Measurements from ENCODE around the gene SLC15A3.

DNA sequence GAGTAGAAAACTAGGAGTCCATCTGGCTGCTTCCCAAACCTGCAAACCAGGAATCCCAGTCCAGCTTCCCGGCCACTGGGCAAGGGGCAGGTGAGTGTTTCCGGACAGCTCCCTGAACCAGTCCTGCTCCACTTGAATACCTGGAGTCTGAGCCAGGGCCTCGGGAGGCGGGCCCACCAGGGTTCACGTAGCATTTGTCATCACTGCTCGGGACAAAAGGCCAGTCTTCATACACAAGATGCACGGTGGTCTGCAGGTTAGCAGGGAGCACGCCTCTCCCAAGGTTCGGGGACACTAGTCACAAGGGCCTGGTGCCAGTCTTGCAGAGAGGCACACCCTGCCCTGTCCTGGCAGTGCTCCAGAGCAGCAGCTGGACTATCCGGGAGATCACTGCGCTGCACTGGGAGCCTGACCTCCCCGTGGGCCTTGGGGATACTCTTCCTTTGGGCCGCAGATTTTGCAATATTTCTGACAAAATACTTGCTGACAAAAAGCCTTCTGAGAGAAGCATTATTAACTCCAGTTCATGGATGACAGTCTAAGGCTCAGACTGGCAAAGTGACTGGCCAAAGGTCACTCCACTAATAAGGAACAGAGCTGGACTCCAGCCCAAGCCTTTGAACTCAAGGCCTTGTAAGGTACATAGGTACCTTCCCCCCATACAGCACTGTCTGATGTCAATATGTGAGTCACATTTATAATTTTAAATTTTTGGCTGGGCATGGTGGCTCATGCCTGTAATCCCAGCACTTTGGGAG, 44.6 kb upstream of the SLC15A3 start:
- no peak for TF ChIP-seq EP300 (IDR thresholded peaks at IDR 0.05)
- TF ChIP-seq, protein P1, sequence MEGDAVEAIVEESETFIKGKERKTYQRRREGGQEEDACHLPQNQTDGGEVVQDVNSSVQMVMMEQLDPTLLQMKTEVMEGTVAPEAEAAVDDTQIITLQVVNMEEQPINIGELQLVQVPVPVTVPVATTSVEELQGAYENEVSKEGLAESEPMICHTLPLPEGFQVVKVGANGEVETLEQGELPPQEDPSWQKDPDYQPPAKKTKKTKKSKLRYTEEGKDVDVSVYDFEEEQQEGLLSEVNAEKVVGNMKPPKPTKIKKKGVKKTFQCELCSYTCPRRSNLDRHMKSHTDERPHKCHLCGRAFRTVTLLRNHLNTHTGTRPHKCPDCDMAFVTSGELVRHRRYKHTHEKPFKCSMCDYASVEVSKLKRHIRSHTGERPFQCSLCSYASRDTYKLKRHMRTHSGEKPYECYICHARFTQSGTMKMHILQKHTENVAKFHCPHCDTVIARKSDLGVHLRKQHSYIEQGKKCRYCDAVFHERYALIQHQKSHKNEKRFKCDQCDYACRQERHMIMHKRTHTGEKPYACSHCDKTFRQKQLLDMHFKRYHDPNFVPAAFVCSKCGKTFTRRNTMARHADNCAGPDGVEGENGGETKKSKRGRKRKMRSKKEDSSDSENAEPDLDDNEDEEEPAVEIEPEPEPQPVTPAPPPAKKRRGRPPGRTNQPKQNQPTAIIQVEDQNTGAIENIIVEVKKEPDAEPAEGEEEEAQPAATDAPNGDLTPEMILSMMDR (IDR thresholded peaks at IDR 0.05) = no peak
